GM19351 (cell line): ENCODE data around the gene ATP8B1.
"Not testable (repeated sequence)": the region's sequence is repeated elsewhere in the genome, so short reads cannot be mapped to it uniquely, and the experiment has no call there.

ENCODE experiments used
- ATAC-seq: cut with Tn5 transposase; IDR thresholded peaks from one replicate; pipeline ENCODE4 v1.9.1; 2021; ENCODE audit warnings: mild to moderate bottlenecking, moderate library complexity; ENCODE audit not compliant: unreplicated experiment

Gene ATP8B1

DNA sequence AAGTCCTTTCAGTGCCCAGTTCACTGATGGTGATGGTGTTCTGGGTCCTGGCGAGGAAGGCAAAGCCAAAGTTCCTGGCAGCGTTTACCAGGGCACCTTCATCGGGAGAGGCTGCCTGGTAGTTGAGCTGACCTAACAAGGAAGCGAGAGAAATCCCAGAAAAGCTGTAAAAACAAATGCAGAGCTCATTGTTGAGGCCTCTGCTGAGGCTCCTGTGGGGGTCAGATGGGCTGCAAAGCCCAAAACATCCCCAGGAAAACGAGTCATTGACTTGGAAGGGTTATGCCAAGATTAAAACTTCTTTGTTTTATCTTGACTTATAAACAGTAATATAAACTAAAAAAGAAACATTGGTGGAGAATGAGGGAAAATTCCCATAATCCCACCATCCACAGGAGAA is 128.2 kb downstream of the ATP8B1 start:
- ATAC-seq: no peak

- ATAC-seq: no peak
These were observed 133.1 kb downstream of the ATP8B1 start for GRCh38 chr18:57670046-57670445.

GRCh38 chr18:57668021-57668420 is 135.1 kb downstream of the ATP8B1 start:
- no peak for ATAC-seq

DNA sequence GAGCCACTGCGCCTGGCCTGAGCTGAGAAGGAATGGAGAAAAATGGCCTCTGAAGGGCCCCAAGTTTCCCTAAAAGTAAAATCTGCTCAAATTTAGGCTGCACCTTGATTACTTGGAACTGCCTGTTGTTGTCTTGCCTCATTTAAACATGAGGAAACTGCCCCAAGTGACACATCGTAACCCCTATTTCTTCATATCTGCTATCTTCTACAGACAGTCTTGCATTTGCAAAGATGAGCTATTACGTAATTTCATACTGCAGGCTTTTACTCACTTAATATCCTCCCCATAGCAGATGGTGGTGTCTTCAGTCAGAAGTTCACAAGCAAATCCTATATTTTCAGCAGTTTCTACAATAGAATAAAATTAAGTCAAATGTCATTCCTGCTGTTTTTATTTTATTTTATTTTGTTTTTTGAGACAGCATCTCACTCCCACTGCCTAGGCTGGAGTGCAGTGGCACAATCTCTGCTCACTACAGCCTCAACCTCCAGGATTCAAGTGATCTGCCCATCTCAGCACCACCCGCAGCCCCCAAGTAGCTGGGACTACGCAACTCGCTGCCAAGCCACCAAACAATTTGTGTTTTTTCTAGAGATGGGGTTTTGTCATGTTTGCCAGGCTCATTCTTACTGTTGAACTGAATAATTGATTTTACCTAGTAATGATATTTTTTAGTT is 136.2 kb downstream of the ATP8B1 start:
- no peak for ATAC-seq

- ATAC-seq: no peak
These were observed 138.4 kb downstream of the ATP8B1 start for GRCh38 chr18:57664568-57665165.

GRCh38 chr18:57660961-57661360 is 142.2 kb downstream of the ATP8B1 start:
- no peak for ATAC-seq

- ATAC-seq: no peak
These were observed 143.5 kb downstream of the ATP8B1 start for GRCh38 chr18:57659460-57660102.

GRCh38 chr18:57657542-57657941 is 145.6 kb downstream of the ATP8B1 start:
- ATAC-seq: no peak

- ATAC-seq: no peak
These were observed 147.4 kb downstream of the ATP8B1 start for GRCh38 chr18:57655740-57656139.

DNA sequence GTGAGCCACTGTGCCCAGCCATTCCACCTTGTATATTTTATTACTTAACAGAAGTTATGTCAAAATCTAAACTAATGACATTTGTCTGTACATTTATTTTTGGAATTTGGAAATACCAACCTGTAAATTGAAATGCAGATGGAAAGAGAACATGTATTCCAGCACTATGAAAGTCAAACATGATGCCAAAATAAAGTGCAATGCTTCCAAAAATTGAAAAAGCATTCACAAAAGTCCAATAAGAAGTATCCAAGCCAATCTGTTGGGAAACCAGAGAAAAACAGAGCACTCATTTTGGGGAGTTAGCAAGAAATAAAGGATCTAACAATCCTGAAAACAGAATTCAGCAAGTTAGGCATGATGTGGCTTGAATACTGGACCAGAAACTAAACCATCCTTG is 151.2 kb downstream of the ATP8B1 start:
- no peak for ATAC-seq

DNA sequence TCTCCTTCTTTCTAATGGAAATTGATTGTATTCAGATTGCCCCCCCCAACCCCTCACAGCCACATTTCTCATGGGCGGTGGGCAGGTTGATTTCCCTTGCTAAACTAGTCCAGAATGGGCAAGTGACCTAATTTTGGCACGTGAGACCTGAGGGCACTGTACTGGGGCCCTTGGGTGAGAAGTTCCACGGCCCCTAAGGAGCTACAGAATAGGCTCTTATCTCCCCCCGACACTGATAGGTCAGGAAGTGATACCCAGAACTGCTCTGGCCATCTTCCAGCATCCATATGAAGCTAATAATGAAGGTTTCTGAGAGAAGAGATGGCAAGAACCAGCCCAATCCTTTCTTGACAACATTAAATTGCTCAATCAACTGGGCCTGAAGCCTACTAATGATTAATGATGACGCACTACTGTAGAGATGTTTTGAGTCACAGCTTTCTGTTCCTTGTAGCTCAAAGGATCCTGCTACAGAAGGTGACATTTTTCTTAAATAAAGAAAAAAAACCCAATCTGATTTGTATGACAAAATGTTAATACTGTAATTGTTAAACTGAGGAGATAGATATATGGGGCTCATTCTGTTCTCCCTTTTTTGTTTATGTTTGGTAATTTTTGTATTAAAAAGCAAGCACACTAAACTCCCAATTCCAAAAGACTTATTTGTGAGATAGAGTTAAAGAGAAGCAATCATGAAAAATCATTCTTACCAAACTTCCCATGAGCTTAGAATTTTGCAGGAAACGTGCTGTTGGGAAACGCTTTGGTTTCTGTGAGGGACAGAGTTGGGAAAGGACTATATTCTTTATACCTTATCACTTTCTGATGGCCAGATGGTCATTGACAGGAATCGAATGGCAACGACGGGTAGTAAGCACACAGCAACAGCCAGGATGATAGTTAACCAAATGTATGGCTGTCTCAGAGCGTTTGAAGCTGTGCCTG is 153.3 kb downstream of the ATP8B1 start:
- ATAC-seq: peak; percentile 95

DNA sequence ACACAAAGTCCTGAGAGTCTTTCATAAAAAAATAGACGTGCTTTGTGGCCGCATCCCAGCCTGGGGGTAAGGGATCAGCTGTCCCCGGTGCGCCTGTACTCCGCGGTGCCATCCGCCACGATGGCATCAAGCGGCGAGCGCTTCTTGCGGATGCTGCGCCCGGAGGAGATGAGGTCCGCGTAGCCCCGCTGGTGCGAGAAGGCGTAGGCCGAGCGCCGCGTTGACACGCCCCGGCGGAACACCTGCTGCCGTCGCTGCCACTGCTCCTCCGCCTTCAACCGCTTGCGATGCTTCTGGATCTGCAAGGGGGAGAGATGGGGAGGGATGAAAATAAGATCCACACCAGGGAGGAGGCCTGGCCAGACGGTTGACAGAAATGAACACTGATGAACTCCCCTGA is 154.7 kb downstream of the ATP8B1 start:
- no peak for ATAC-seq

DNA sequence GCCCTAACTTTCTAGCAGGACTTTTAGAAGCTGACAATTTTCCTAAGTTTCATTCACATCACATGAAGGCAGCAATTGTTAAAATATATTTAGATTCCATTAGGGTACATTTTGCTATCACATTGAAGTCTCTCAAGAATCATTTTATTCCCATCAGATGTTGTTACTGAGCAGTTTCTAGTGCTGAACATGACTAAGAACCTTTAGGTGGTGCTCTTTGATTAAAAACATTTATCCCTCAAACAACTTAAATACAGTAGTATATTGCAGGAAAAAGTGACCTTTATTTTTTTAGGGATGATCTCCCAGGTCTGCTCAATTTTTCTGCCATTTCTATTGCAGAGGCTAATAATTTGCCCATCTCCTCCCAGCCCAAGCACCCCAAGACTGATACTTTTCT is 158.6 kb downstream of the ATP8B1 start:
- ATAC-seq: no peak

DNA sequence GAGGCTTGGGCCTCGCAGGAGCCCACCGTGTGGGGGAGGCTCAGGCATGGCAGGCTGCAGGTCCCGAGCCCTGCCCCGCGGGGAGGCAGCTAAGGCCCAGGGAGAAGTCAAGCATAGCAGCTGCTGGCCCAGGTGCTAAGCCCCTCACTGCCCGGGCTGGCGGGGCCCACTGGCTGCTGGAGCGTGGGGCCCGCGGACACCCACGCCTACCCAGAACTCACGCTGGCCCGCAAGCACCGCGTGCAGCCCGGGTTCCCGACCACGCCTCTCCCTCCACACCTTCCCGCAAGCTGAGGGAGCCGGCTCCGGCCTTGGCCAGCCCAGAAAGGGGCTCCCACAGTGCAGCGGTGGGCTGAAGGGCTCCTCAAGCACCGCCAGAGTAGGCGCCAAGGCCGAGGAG is 159.4 kb downstream of the ATP8B1 start:
- not testable (repeated sequence) for ATAC-seq

DNA sequence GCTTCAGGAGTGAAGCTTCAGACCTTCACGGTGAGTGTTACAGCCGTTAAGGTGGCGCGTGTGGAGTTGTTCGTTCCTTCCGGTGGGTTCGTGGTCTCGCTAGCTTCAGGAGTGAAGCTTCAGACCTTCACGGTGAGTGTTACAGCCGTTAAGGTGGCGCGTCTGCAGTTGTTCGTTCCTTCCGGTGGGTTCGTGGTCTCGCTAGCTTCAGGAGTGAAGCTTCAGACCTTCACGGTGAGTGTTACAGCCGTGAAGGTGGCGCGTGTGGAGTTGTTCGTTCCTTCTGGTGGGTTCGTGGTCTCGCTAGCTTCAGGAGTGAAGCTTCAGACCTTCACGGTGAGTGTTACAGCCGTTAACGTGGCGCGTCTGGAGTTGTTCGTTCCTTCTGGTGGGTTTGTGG is 160.7 kb downstream of the ATP8B1 start:
- not testable (repeated sequence) for ATAC-seq

DNA sequence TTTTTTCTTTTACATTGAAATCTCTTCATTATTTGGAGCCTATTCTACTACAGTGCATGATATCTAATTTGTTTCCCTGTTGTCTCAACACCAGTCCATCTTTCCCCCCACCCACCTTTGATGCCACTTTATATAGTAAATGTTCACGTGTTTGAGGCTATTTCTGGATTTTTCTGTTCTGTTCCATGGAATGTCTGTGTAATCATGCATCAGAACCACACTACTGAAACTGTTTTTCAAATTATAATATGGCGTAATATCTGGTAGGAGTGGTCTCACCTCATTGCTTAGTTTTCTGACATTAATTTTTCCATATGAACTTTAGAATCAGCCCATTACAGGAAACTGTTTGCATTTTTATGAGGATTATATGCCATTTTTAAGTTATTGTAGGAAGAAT is 162.4 kb downstream of the ATP8B1 start:
- ATAC-seq: no peak

DNA sequence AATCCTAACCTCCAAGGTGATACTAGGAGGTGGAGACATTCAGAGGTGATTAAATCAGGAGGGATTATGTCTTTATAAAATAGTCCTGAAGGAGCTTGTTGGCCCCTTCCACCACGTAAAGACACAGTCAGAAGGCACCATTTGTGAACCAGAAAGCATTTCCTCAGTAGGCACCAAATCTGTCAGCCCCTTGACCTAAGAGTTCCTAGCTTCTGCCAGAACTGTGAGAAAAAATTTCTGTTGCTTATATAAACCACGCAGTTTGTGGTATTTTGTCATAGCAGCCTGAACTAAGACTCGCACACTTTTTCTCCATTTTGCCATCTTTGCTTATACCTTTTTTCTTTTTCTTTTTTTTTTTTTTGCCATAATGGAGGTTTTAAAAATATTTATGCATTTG is 162.9 kb downstream of the ATP8B1 start:
- ATAC-seq: no peak

GRCh38 chr18:57635003-57635822 is 167.9 kb downstream of the ATP8B1 start:
- ATAC-seq: no peak

- ATAC-seq: no peak
These were observed 171.4 kb downstream of the ATP8B1 start for GRCh38 chr18:57631697-57632096.
